DOHH2 (cell line): ENCODE results near the gene ERN1.

Experiments
- H3F3A ChIP-seq: fragments of 200-600 bp; sonication (generic), shearing (Covaris generic); 2 replicates; pipeline ENCODE4 v1.6.0; 2016; ENCODE audit warnings: antibody characterized with exemption, mild to moderate bottlenecking; ENCODE audit not compliant: control insufficient read depth, insufficient read depth
- H3K27ac ChIP-seq: fragments of 200-600 bp; sonication (generic); 2 replicates; pipeline ENCODE4 v1.5.1; 2014; ENCODE audit warnings: low read depth, mild to moderate bottlenecking, low read length, moderate library complexity
- H3K27me3 ChIP-seq: fragments of 200-600 bp; sonication (generic); 2 replicates; pipeline ENCODE4 v1.6.1; 2014; ENCODE audit warnings: mild to moderate bottlenecking, low read length, mixed read lengths; ENCODE audit not compliant: control insufficient read depth
- H3K36me3 ChIP-seq: fragments of 200-600 bp; sonication (generic); 2 replicates; pipeline ENCODE4 v1.6.1; 2014; ENCODE audit warnings: mild to moderate bottlenecking, low read length, moderate library complexity, mixed read lengths; ENCODE audit not compliant: control insufficient read depth
- H3K4me1 ChIP-seq: fragments of 200-600 bp; sonication (generic); 2 replicates; pipeline ENCODE4 v1.6.1; 2014; ENCODE audit warnings: mild to moderate bottlenecking, low read length, mixed read lengths; ENCODE audit not compliant: control insufficient read depth
- H3K4me2 ChIP-seq: fragments of 200-600 bp; sonication (generic); 2 replicates; pipeline ENCODE4 v1.6.0; 2014; ENCODE audit warnings: mild to moderate bottlenecking, low read length, moderate library complexity
- H3K4me3 ChIP-seq: fragments of 200-600 bp; sonication (generic); 2 replicates; pipeline ENCODE4 v1.5.1; 2014; ENCODE audit warnings: mild to moderate bottlenecking, low read length, mixed read lengths
- H3K79me2 ChIP-seq: fragments of 200-600 bp; sonication (generic); 2 replicates; pipeline ENCODE4 v1.6.1; 2014; ENCODE audit warnings: mild to moderate bottlenecking, low read length, mixed read lengths; ENCODE audit not compliant: control insufficient read depth
- H3K9me2 ChIP-seq: fragments of 200-600 bp; sonication (generic); replicated peaks from 2 replicates; pipeline ENCODE4 v1.6.1; 2014; ENCODE audit warnings: mild to moderate bottlenecking, low read length, mixed read lengths; ENCODE audit not compliant: control insufficient read depth
- H3K9me3 ChIP-seq: fragments of 200-600 bp; sonication (generic); 2 replicates; pipeline ENCODE4 v1.6.1; 2014; ENCODE audit warnings: antibody characterized with exemption, low read length, mixed read lengths; ENCODE audit not compliant: control insufficient read depth, insufficient read depth
- H4K20me1 ChIP-seq: fragments of 200-600 bp; sonication (generic); 2 replicates; pipeline ENCODE4 v1.6.0; 2014; ENCODE audit warnings: low read depth, mild to moderate bottlenecking, antibody characterized with exemption, low read length, moderate library complexity; ENCODE audit not compliant: control insufficient read depth, insufficient read depth
- EZH2phosphoT487 ChIP-seq: fragments of 200-600 bp; sonication (generic); IDR thresholded peaks from 2 replicates; pipeline ENCODE4 v1.6.1; 2017; ENCODE audit warnings: borderline replicate concordance, mild to moderate bottlenecking, antibody characterized with exemption, low read length, moderate library complexity, mixed read lengths
- TF ChIP-seq, protein P1 (sequence below): fragments of 200-600 bp; sonication (generic); IDR thresholded peaks from one replicate; pipeline ENCODE4 v1.5.1; 2014; ENCODE audit warnings: antibody characterized with exemption, mild to moderate bottlenecking, low read depth, low read length; ENCODE audit not compliant: poor library complexity, severe bottlenecking

ERN1 gene

DNA sequence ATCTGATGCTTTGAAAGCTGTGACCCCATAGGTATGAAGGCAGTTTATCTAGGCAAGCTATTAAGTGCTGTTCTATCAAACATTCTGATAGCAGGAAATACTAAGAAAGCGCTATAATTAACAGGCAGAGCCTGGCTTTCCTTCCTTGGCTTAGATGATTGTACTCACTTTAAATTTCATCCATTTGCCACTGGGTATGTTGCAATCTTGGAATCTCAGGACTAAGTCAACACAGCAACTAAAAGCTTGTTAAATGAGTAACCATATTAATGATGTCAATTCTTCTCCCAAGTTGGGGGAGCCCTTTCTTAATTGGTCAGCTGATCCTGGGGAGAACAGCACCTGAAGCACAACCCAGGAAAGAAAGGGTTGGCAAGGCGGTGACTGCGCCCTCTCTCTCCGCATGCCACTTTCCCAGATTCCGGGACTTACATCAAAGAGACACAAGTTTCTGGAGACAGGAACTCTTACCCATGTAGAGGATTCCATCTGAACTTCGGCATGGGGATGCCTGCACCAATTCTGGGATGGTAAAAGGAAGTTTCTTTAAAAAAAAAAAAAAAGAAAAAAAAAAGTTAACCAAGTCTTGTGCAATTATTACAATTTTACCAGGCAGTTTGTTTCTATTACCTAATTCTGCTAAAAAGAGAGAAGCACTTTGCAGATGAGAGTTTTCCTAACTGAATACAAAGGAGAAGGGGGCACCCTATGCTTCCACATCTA, 55.1 kb downstream of the ERN1 start:
- Histone ChIP-seq H4K20me1 (no peaks in the 10 kb centered on the region), H3K36me3 (no peaks in the 10 kb centered on the region), H3K4me3 (peak overlapping the region; percentile 33), H3K27ac (peak overlapping the region; percentile 43), H3K4me2 (peak overlapping the region; percentile 54), H3K4me1 (peaks cover 48% of the 10 kb centered on the region), H3K79me2 (no peaks in the 10 kb centered on the region), H3K27me3 (peaks cover 5% of the 10 kb centered on the region; the same call in 1 of the 2 replicates), H3F3A (peaks cover 21% of the 10 kb centered on the region), H3K9me3 (no peaks in the 10 kb centered on the region), H3K9me2 (no peaks in the 10 kb centered on the region)
- no peak for TF ChIP-seq EZH2phosphoT487
- TF ChIP-seq, protein P1, sequence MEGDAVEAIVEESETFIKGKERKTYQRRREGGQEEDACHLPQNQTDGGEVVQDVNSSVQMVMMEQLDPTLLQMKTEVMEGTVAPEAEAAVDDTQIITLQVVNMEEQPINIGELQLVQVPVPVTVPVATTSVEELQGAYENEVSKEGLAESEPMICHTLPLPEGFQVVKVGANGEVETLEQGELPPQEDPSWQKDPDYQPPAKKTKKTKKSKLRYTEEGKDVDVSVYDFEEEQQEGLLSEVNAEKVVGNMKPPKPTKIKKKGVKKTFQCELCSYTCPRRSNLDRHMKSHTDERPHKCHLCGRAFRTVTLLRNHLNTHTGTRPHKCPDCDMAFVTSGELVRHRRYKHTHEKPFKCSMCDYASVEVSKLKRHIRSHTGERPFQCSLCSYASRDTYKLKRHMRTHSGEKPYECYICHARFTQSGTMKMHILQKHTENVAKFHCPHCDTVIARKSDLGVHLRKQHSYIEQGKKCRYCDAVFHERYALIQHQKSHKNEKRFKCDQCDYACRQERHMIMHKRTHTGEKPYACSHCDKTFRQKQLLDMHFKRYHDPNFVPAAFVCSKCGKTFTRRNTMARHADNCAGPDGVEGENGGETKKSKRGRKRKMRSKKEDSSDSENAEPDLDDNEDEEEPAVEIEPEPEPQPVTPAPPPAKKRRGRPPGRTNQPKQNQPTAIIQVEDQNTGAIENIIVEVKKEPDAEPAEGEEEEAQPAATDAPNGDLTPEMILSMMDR, result no peak

DNA sequence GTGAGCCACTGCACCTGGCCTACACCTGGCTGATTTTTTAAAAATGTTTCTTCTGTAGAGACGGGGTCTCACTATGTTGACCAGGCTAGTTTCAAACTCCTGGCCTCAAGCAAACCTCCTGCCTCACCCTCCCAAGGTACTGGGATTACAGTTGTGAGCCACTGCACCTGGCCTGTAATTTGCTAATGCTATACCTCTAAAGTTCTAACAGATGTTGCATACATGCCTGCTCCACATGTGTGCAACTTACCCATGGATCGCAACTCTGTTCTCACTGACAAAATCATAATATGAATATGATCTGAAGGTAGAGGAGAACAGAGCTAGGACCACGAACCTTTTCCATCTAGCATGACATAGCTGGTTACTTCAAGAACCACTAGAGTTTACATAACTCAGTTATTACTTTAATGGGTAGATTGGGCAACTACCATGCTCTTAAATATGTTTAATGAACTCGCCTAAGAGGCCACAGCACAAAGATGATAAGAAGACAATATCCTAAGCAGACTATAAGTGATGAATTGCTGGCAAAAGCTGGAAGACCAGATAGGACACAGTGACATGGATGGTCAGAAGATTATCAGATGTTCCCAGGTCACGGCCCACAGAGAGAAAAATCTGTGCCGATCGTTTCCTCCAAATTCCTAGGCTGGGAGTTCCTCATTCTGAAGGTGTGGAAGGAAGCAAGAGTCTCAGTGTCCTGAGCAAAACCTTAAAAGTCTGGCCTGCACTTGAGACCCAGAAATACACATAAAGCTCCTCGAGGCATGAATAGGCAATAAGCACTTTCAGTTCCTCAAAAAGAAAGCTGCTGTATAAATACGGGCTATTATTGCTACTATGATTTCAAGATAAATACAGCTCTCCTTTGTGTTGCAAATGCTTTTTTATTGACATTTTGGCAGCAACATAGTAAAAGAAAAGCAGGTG, 55.9 kb downstream of the ERN1 start:
- Histone ChIP-seq H3K27me3 (peaks cover 5% of the 10 kb centered on the region; the same call in 1 of the 2 replicates), H3K36me3 (no peaks in the 10 kb centered on the region), H3K9me2 (no peaks in the 10 kb centered on the region), H3K4me3 (peak overlapping the region; percentile 40), H3K27ac (peak overlapping the region; percentile 43), H3F3A (peaks cover 21% of the 10 kb centered on the region), H3K4me2 (peak overlapping the region; percentile 54), H3K79me2 (no peaks in the 10 kb centered on the region), H3K4me1 (peaks cover 48% of the 10 kb centered on the region), H4K20me1 (no peaks in the 10 kb centered on the region), H3K9me3 (peaks cover 6% of the 10 kb centered on the region; the same call in 1 of the 2 replicates)
- TF ChIP-seq, protein P1, result no peak
- no peak for TF ChIP-seq EZH2phosphoT487

DNA sequence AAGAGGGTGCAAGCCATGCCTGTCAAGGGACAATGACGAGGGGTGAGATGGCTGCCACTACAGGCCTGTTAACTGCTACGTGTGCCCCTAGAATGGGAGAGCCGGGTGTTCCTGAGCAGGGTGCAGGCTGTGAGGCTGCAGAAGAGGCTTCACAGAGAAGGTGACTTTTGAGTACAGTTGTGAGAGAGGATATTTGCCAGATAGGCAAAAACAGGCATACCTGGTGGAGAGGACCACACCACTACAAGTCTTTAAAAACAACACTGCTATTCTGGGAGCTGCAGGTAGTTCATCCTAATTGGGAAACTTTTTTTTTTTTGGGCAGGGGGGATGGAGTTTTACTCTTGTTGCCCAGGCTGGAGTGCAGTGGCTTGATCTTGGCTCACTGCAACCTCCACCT, 58.8 kb downstream of the ERN1 start:
- Histone ChIP-seq H3K36me3 (no peaks in the 10 kb centered on the region), H3K9me2 (no peaks in the 10 kb centered on the region), H3K27me3 (peaks cover 3% of the 10 kb centered on the region; the same call in 1 of the 2 replicates), H3K4me2 (no peak overlapping the region), H3F3A (peaks cover 19% of the 10 kb centered on the region), H3K9me3 (peaks cover 6% of the 10 kb centered on the region; the same call in 1 of the 2 replicates), H4K20me1 (no peaks in the 10 kb centered on the region), H3K79me2 (no peaks in the 10 kb centered on the region), H3K4me3 (no peak overlapping the region), H3K4me1 (peaks cover 36% of the 10 kb centered on the region), H3K27ac (no peak overlapping the region)
- TF ChIP-seq, protein P1, result no peak
- no peak for TF ChIP-seq EZH2phosphoT487
